Measurements from ENCODE around the gene SLIT3. TPM values are rescaled to one million over a fixed set of nuclear protein-coding genes. Genes with fewer than 3 reads are reported as not detected.

Gene SLIT3
- total RNA-seq, 1 experiment from 2014 or later, result 0.10 TPM

DNA sequence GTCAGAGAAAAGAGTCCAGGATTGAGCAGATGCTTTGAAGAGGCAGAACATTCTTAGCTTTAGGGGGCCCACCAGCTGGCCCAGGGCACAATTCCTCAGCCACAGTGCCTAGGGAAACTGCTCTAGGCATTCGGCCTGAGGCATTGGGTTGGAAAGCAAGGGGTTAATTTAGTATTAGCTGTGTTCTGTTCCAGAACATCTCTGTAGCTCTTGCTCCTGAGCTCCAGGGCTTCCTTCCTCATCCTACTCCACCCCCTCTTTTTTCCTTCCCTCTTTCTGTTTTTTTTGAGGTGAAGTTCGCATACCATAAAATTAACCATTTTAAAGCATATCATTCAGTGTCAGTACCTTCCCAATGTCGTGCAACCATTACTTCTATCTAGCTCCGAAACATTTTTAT lies 647.3 kb downstream of the SLIT3 start:
- POLR2A ChIA-PET, result no interaction called here
- BruUV-seq (replicated peaks), result no TSS peak
- Histone ChIP-seq H3K27me3 (ENCODE audit: insufficient read depth, low read length) (peaks cover 5% of the 10 kb centered on the region; the same call in 1 of the 2 replicates), H4K20me1 (ENCODE audit: insufficient read depth) (no peaks in the 10 kb centered on the region), H3K4me2 (ENCODE audit: low read length) (no peak overlapping the region), H3K9me3 (ENCODE audit: control insufficient read depth in 1 of 2, insufficient read depth in 1 of 2, low read depth in 1 of 2, low read length in 2 of 2) (no peaks in the 10 kb centered on the region), H2AFZ (ENCODE audit: low read depth, low read length, poor library complexity, severe bottlenecking) (no peak overlapping the region), H3K4me1 (ENCODE audit: control insufficient read depth in 1 of 2, insufficient read depth in 2 of 2, low read length in 2 of 2) (peaks cover 0 to 5% of the 10 kb centered on the region in 2 experiments; a peak in 1 of 4 replicates), H3K9ac (ENCODE audit: low read length) (no peak overlapping the region), H3K27ac (ENCODE audit: low read depth, low read length) (no peak overlapping the region), H3K36me3 (ENCODE audit: control insufficient read depth in 1 of 2, insufficient read depth in 2 of 2, low read length in 2 of 2) (no peaks in the 10 kb centered on the region), H3K9me2 (ENCODE audit: insufficient read depth) (no peaks in the 10 kb centered on the region), H3K79me2 (ENCODE audit: insufficient read depth, low read length) (no peaks in the 10 kb centered on the region), H3K4me3 (replicated peaks in 1 of 2; ENCODE audit: low read depth in 1 of 2, low read length in 2 of 2) (no peak overlapping the region)
- CTCF ChIA-PET, result no interaction called here
- RAD21 ChIA-PET (ENCODE audit: low non-redundant PET in 1 of 2, low total read pairs in 2 of 2, uncharacterized antibody in 2 of 2, unreplicated experiment in 2 of 2), result no interaction called here
- intact Hi-C loops (cut with micrococcal nuclease), result no loop called here
- no peak for TF ChIP-seq POLR2A (IDR thresholded peaks at IDR 0.05; ENCODE audit: borderline replicate concordance, extremely low read depth, insufficient read depth, insufficient read length)
- TF ChIP-seq, protein P1, sequence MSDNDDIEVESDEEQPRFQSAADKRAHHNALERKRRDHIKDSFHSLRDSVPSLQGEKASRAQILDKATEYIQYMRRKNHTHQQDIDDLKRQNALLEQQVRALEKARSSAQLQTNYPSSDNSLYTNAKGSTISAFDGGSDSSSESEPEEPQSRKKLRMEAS (IDR thresholded peaks at IDR 0.05), result no peak
- TF ChIP-seq EZH2phosphoT487 (IDR thresholded peaks at IDR 0.05; ENCODE audit: borderline replicate concordance), result no peak
- TF ChIP-seq ZFX (IDR thresholded peaks at IDR 0.05), result no peak
- TF ChIP-seq CBX3 (IDR thresholded peaks at IDR 0.05; ENCODE audit: low read depth), result no peak
- no peak for TF ChIP-seq TCF7L2 (IDR thresholded peaks at IDR 0.05; ENCODE audit: borderline replicate concordance, extremely low read depth, insufficient read depth, insufficient read length)
- no peak for TF ChIP-seq SP1 (IDR thresholded peaks at IDR 0.05; ENCODE audit: low read depth)
- TF ChIP-seq, protein P2, sequence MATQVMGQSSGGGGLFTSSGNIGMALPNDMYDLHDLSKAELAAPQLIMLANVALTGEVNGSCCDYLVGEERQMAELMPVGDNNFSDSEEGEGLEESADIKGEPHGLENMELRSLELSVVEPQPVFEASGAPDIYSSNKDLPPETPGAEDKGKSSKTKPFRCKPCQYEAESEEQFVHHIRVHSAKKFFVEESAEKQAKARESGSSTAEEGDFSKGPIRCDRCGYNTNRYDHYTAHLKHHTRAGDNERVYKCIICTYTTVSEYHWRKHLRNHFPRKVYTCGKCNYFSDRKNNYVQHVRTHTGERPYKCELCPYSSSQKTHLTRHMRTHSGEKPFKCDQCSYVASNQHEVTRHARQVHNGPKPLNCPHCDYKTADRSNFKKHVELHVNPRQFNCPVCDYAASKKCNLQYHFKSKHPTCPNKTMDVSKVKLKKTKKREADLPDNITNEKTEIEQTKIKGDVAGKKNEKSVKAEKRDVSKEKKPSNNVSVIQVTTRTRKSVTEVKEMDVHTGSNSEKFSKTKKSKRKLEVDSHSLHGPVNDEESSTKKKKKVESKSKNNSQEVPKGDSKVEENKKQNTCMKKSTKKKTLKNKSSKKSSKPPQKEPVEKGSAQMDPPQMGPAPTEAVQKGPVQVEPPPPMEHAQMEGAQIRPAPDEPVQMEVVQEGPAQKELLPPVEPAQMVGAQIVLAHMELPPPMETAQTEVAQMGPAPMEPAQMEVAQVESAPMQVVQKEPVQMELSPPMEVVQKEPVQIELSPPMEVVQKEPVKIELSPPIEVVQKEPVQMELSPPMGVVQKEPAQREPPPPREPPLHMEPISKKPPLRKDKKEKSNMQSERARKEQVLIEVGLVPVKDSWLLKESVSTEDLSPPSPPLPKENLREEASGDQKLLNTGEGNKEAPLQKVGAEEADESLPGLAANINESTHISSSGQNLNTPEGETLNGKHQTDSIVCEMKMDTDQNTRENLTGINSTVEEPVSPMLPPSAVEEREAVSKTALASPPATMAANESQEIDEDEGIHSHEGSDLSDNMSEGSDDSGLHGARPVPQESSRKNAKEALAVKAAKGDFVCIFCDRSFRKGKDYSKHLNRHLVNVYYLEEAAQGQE (IDR thresholded peaks at IDR 0.05; ENCODE audit: low read depth), result no peak
- no peak for TF ChIP-seq YY1 (IDR thresholded peaks at IDR 0.05; ENCODE audit: extremely low read depth, insufficient replicate concordance, low read depth, low read length)
- TF ChIP-seq ELF1 (IDR thresholded peaks at IDR 0.05; ENCODE audit: borderline replicate concordance, low read depth), result no peak
- no peak for ATAC-seq
- DNase-seq (ENCODE audit: low read depth, low spot score), result no peak

Measured in HCT116 (cell line).